ENCODE results near the gene EFNB2. TPM values are rescaled to one million over a fixed set of nuclear protein-coding genes. Genes with fewer than 3 reads are reported as not detected.

EFNB2 gene
- total RNA-seq (13.8 TPM), polyA plus RNA-seq (17.1 TPM)
- long read RNA-seq, donor 1 = 0 reads
- long read RNA-seq, donor 2 = 0 reads
- long read RNA-seq, donor 3, full-length matches to known transcripts = 21 of 21 reads
- long read RNA-seq, donor 3, partial matches to known transcripts = 0 of 21 reads
- long read RNA-seq, donor 3, other reads (novel, unspliced or antisense) = 0 of 21 reads
- long read RNA-seq, donor 4, full-length matches to known transcripts = 9 of 9 reads
- long read RNA-seq, donor 4, partial matches to known transcripts = 0 of 9 reads
- long read RNA-seq, donor 4, other reads (novel, unspliced or antisense) = 0 of 9 reads
- long read RNA-seq, donor 5, full-length matches to known transcripts = 10 of 10 reads
- long read RNA-seq, donor 5, partial matches to known transcripts = 0 of 10 reads
- long read RNA-seq, donor 5, other reads (novel, unspliced or antisense) = 0 of 10 reads
- long read RNA-seq, donor 6, full-length matches to known transcripts = 11 of 11 reads
- long read RNA-seq, donor 6, partial matches to known transcripts = 0 of 11 reads
- long read RNA-seq, donor 6, other reads (novel, unspliced or antisense) = 0 of 11 reads
- long read RNA-seq, donor 7, full-length matches to known transcripts = 7 of 7 reads
- long read RNA-seq, donor 7, partial matches to known transcripts = 0 of 7 reads
- long read RNA-seq, donor 7, other reads (novel, unspliced or antisense) = 0 of 7 reads
- long read RNA-seq, donor 8, full-length matches to known transcripts = 5 of 5 reads
- long read RNA-seq, donor 8, partial matches to known transcripts = 0 of 5 reads
- long read RNA-seq, donor 8, other reads (novel, unspliced or antisense) = 0 of 5 reads
- long read RNA-seq, donor 9, full-length matches to known transcripts = 3 of 3 reads
- long read RNA-seq, donor 9, partial matches to known transcripts = 0 of 3 reads
- long read RNA-seq, donor 9, other reads (novel, unspliced or antisense) = 0 of 3 reads
- long read RNA-seq, donor 10, full-length matches to known transcripts = 12 of 12 reads
- long read RNA-seq, donor 10, partial matches to known transcripts = 0 of 12 reads
- long read RNA-seq, donor 10, other reads (novel, unspliced or antisense) = 0 of 12 reads

DNA sequence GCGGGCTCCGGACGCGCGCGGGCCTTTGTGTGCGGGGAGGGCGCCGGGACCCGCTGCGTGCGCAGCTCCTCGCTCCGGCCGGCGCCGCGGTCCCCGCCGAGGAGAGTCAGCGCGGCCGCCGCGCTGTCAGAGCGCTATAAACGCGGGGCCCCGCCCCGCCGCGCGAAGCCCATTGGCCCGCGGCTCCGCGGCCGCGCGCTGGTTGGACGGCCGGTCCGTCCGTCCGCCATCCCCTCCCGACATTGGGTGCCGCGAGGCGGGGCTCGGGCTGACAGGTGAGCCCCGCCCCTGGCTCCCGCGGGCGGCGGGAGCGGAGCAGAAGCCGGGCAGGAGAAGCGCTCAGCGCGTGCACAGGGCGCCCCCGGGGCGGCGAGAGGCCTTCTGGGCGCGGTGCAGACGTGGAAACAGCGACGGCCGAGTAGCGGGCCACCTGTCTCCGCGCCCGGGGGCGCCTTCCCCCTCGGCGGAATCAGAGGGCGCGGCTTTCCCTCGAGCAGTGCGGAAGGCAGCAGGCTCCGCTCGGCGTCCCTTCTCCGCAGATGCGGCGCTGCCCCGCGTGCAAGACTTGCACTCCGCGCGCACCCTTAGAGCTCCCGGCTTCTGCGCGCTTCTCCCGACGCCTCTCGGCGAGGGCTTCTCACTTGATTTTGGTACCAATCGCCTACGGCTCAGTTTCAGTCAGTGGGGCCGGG, at the start of gene EFNB2:
Gene EFNB2, minus strand, starts transcription at position 111 of the 692 bp plus-strand sequence. CDS start 698 bp downstream, outside the sequence.
- Histone ChIP-seq H3K4me3 (ENCODE audit: low read length in 2 of 2) (peak within 1 kb of the TSS; percentile 61 to 81), H3K27me3 (ENCODE audit: control insufficient read depth in 2 of 2, insufficient read depth in 1 of 2, low read length in 1 of 2) (peaks cover 30 to 41% of the 10 kb centered on the region in 2 donors), H3K4me1 (ENCODE audit: control insufficient read depth in 2 of 2, insufficient read depth in 2 of 2, low read length in 2 of 2) (peaks cover 11 to 24% of the 10 kb centered on the region in 2 donors), H3K27ac (ENCODE audit: low read depth in 1 of 2, low read length in 1 of 2) (peak within 1 kb of the TSS; percentile 67 to 79), H3K36me3 (ENCODE audit: control insufficient read depth in 2 of 2, insufficient read depth in 2 of 2, low read length in 1 of 2) (peaks cover 0 to 3% of the 10 kb centered on the region in 2 donors), H3K9me3 (ENCODE audit: control insufficient read depth in 2 of 2, insufficient read depth in 1 of 2, low read length in 1 of 2) (no peaks in the 10 kb centered on the region)
- peak; percentile 75 to 97 (median 90) for DNase-seq (ENCODE audit: low read depth in 6 of 9, low spot score in 9 of 9)
- under 1% methylated on average over 102 of the region's 102 CpGs for WGBS

DNA sequence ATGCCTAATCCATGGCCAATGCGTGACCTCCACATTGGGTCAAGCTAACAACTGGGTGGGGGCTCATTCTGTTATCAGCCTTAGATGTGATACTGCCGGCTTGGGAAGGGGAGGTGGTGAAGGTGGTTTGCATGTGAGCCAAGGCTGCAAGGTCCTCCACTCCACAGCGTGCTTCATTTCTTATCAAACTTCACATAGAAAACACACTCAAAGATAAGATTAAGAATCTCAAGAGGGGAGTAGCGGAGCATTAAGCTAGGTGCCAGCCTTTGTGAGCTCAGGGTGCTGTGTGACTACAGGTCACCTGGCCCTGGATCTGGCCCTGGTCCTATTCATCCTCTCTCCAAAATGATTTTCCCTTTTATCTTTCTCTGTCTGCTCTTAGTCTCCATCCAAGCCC, 45.8 kb upstream of the EFNB2 start:
- Histone ChIP-seq H3K36me3 (ENCODE audit: control insufficient read depth in 2 of 2, insufficient read depth in 2 of 2, low read length in 1 of 2) (no peaks in the 10 kb centered on the region), H3K9me3 (ENCODE audit: control insufficient read depth in 2 of 2, insufficient read depth in 1 of 2, low read length in 1 of 2) (peaks cover 0 to 12% of the 10 kb centered on the region in 2 donors), H3K27ac (ENCODE audit: low read depth in 1 of 2, low read length in 1 of 2) (no peak overlapping the region), H3K4me1 (ENCODE audit: control insufficient read depth in 2 of 2, insufficient read depth in 2 of 2, low read length in 2 of 2) (peaks cover 0 to 3% of the 10 kb centered on the region in 2 donors), H3K27me3 (ENCODE audit: control insufficient read depth in 2 of 2, insufficient read depth in 1 of 2, low read length in 1 of 2) (no peaks in the 10 kb centered on the region), H3K4me3 (ENCODE audit: low read length in 2 of 2) (no peak overlapping the region)
- WGBS = 96% methylated on average over 4 of the region's 4 CpGs
- DNase-seq (ENCODE audit: low read depth in 6 of 9, low spot score in 9 of 9) = no peak

DNA sequence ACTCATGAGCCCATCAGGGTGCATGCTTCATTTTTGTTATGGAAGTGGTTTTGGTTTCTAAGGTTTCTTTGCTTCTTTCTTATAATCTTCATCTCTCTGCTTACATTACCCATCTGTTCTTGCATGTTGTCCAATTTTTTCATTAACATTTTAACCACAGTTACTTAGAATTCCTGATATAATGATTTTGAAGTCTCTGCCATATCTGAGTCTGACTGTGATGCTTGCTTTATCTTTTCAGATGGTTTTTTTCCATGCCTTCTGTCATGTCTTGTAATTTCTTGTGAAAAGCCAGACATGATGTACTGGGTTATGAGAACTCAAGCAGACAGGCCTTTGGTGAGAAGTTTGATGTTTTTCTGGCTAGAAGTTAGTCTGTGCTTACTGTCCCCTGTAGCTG, 40.4 kb upstream of the EFNB2 start:
- Histone ChIP-seq H3K27ac (ENCODE audit: low read depth in 1 of 2, low read length in 1 of 2) (no peak overlapping the region), H3K36me3 (ENCODE audit: control insufficient read depth in 2 of 2, insufficient read depth in 2 of 2, low read length in 1 of 2) (no peaks in the 10 kb centered on the region), H3K27me3 (ENCODE audit: control insufficient read depth in 2 of 2, insufficient read depth in 1 of 2, low read length in 1 of 2) (no peaks in the 10 kb centered on the region), H3K4me3 (ENCODE audit: low read length in 2 of 2) (no peak overlapping the region), H3K4me1 (ENCODE audit: control insufficient read depth in 2 of 2, insufficient read depth in 2 of 2, low read length in 2 of 2) (peaks cover 0 to 3% of the 10 kb centered on the region in 2 donors), H3K9me3 (ENCODE audit: control insufficient read depth in 2 of 2, insufficient read depth in 1 of 2, low read length in 1 of 2) (no peaks in the 10 kb centered on the region)
- no peak for DNase-seq (ENCODE audit: low read depth in 6 of 9, low spot score in 9 of 9)

GRCh38 chr13:106573868-106574267, 38.4 kb upstream of the EFNB2 start:
- no peak for DNase-seq (ENCODE audit: low read depth in 6 of 9, low spot score in 9 of 9)
- Histone ChIP-seq H3K27ac (ENCODE audit: low read depth in 1 of 2, low read length in 1 of 2) (no peak overlapping the region), H3K4me3 (ENCODE audit: low read length in 2 of 2) (no peak overlapping the region), H3K36me3 (ENCODE audit: control insufficient read depth in 2 of 2, insufficient read depth in 2 of 2, low read length in 1 of 2) (no peaks in the 10 kb centered on the region), H3K27me3 (ENCODE audit: control insufficient read depth in 2 of 2, insufficient read depth in 1 of 2, low read length in 1 of 2) (no peaks in the 10 kb centered on the region), H3K9me3 (ENCODE audit: control insufficient read depth in 2 of 2, insufficient read depth in 1 of 2, low read length in 1 of 2) (no peaks in the 10 kb centered on the region), H3K4me1 (ENCODE audit: control insufficient read depth in 2 of 2, insufficient read depth in 2 of 2, low read length in 2 of 2) (peaks cover 0 to 3% of the 10 kb centered on the region in 2 donors)
- 94% methylated on average over 3 of the region's 3 CpGs for WGBS

DNA sequence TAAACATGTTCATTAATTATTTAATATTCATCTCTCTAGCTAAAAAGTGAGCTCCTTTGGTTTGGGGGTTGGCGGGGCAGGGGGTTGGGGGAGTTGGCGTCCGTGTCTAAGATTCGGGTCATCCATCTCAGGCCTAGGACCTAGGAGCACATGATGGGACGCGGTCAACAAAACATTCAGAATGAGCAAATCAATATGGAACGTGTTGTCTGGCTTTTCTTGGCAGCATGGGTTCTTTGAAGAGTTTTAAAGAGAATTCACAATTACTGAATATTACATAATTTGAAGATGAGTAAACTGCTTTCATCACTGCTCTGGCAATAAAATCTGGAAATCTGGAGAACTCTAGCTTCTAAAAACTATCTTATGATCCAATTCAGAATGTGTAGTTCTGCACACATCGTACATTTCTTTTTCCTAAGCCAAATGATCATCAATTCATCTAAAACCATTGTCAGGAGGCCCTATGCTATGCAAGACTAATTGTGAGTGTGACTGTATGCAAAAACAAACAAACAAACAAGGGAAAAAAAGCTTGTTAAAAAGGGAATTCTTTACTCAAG, 37.9 kb upstream of the EFNB2 start:
- no peak overlapping the region for H3K4me3 ChIP-seq (ENCODE audit: low read length in 2 of 2)
- peaks cover 0 to 7% of the 10 kb centered on the region in 2 donors for H3K4me1 ChIP-seq (ENCODE audit: control insufficient read depth in 2 of 2, insufficient read depth in 2 of 2, low read length in 2 of 2)
- no peaks in the 10 kb centered on the region for H3K36me3 ChIP-seq (ENCODE audit: control insufficient read depth in 2 of 2, insufficient read depth in 2 of 2, low read length in 1 of 2)
- no peak for DNase-seq (ENCODE audit: low read depth in 6 of 9, low spot score in 9 of 9)
- H3K27ac ChIP-seq (ENCODE audit: low read depth in 1 of 2, low read length in 1 of 2) = no peak overlapping the region
- 97% methylated on average over 8 of the region's 8 CpGs for WGBS
- H3K27me3 ChIP-seq (ENCODE audit: control insufficient read depth in 2 of 2, insufficient read depth in 1 of 2, low read length in 1 of 2) = no peaks in the 10 kb centered on the region
- H3K9me3 ChIP-seq (ENCODE audit: control insufficient read depth in 2 of 2, insufficient read depth in 1 of 2, low read length in 1 of 2) = no peaks in the 10 kb centered on the region

- Histone ChIP-seq H3K4me3 (ENCODE audit: low read length in 2 of 2) (no peak overlapping the region), H3K4me1 (ENCODE audit: control insufficient read depth in 2 of 2, insufficient read depth in 2 of 2, low read length in 2 of 2) (peaks cover 6 to 8% of the 10 kb centered on the region in 2 donors), H3K27ac (ENCODE audit: low read depth in 1 of 2, low read length in 1 of 2) (no peak overlapping the region), H3K36me3 (ENCODE audit: control insufficient read depth in 2 of 2, insufficient read depth in 2 of 2, low read length in 1 of 2) (no peaks in the 10 kb centered on the region), H3K9me3 (ENCODE audit: control insufficient read depth in 2 of 2, insufficient read depth in 1 of 2, low read length in 1 of 2) (no peaks in the 10 kb centered on the region), H3K27me3 (ENCODE audit: control insufficient read depth in 2 of 2, insufficient read depth in 1 of 2, low read length in 1 of 2) (no peaks in the 10 kb centered on the region)
- WGBS = 57% methylated on average over 14 of the region's 14 CpGs
- DNase-seq (ENCODE audit: low read depth in 6 of 9, low spot score in 9 of 9) = peak in 1 of 9 donors; percentile 28
Measured at GRCh38 chr13:106570299-106570852, 34.9 kb upstream of the EFNB2 start.

GRCh38 chr13:106569233-106570095, 34.0 kb upstream of the EFNB2 start:
- no peak overlapping the region for H3K27ac ChIP-seq (ENCODE audit: low read depth in 1 of 2, low read length in 1 of 2)
- no peak for DNase-seq (ENCODE audit: low read depth in 6 of 9, low spot score in 9 of 9)
- WGBS = 95% methylated on average over 3 of the region's 3 CpGs

More at GRCh38 chr13:106569233-106570095, 34.0 kb upstream of the EFNB2 start:
- Histone ChIP-seq H3K4me3 (ENCODE audit: low read length in 2 of 2) (no peak overlapping the region), H3K4me1 (ENCODE audit: control insufficient read depth in 2 of 2, insufficient read depth in 2 of 2, low read length in 2 of 2) (peaks cover 14 to 15% of the 10 kb centered on the region in 2 donors), H3K27me3 (ENCODE audit: control insufficient read depth in 2 of 2, insufficient read depth in 1 of 2, low read length in 1 of 2) (no peaks in the 10 kb centered on the region), H3K9me3 (ENCODE audit: control insufficient read depth in 2 of 2, insufficient read depth in 1 of 2, low read length in 1 of 2) (no peaks in the 10 kb centered on the region), H3K36me3 (ENCODE audit: control insufficient read depth in 2 of 2, insufficient read depth in 2 of 2, low read length in 1 of 2) (no peaks in the 10 kb centered on the region)
